DOHH2 (cell line): Measurements from ENCODE around the gene ADM5.

Experiments used
- H3F3A ChIP-seq: fragments of 200-600 bp; sonication (generic), shearing (Covaris generic); 2 replicates; pipeline ENCODE4 v1.6.0; 2016; ENCODE audit warnings: antibody characterized with exemption, mild to moderate bottlenecking; ENCODE audit not compliant: control insufficient read depth, insufficient read depth
- H3K27ac ChIP-seq: fragments of 200-600 bp; sonication (generic); 2 replicates; pipeline ENCODE4 v1.5.1; 2014; ENCODE audit warnings: low read depth, mild to moderate bottlenecking, low read length, moderate library complexity
- H3K27me3 ChIP-seq: fragments of 200-600 bp; sonication (generic); 2 replicates; pipeline ENCODE4 v1.6.1; 2014; ENCODE audit warnings: mild to moderate bottlenecking, low read length, mixed read lengths; ENCODE audit not compliant: control insufficient read depth
- H3K36me3 ChIP-seq: fragments of 200-600 bp; sonication (generic); 2 replicates; pipeline ENCODE4 v1.6.1; 2014; ENCODE audit warnings: mild to moderate bottlenecking, low read length, moderate library complexity, mixed read lengths; ENCODE audit not compliant: control insufficient read depth
- H3K4me1 ChIP-seq: fragments of 200-600 bp; sonication (generic); 2 replicates; pipeline ENCODE4 v1.6.1; 2014; ENCODE audit warnings: mild to moderate bottlenecking, low read length, mixed read lengths; ENCODE audit not compliant: control insufficient read depth
- H3K4me2 ChIP-seq: fragments of 200-600 bp; sonication (generic); 2 replicates; pipeline ENCODE4 v1.6.0; 2014; ENCODE audit warnings: mild to moderate bottlenecking, low read length, moderate library complexity
- H3K4me3 ChIP-seq: fragments of 200-600 bp; sonication (generic); 2 replicates; pipeline ENCODE4 v1.5.1; 2014; ENCODE audit warnings: mild to moderate bottlenecking, low read length, mixed read lengths
- H3K79me2 ChIP-seq: fragments of 200-600 bp; sonication (generic); 2 replicates; pipeline ENCODE4 v1.6.1; 2014; ENCODE audit warnings: mild to moderate bottlenecking, low read length, mixed read lengths; ENCODE audit not compliant: control insufficient read depth
- H3K9me2 ChIP-seq: fragments of 200-600 bp; sonication (generic); replicated peaks from 2 replicates; pipeline ENCODE4 v1.6.1; 2014; ENCODE audit warnings: mild to moderate bottlenecking, low read length, mixed read lengths; ENCODE audit not compliant: control insufficient read depth
- H3K9me3 ChIP-seq: fragments of 200-600 bp; sonication (generic); 2 replicates; pipeline ENCODE4 v1.6.1; 2014; ENCODE audit warnings: antibody characterized with exemption, low read length, mixed read lengths; ENCODE audit not compliant: control insufficient read depth, insufficient read depth
- H4K20me1 ChIP-seq: fragments of 200-600 bp; sonication (generic); 2 replicates; pipeline ENCODE4 v1.6.0; 2014; ENCODE audit warnings: low read depth, mild to moderate bottlenecking, antibody characterized with exemption, low read length, moderate library complexity; ENCODE audit not compliant: control insufficient read depth, insufficient read depth
- EZH2phosphoT487 ChIP-seq: fragments of 200-600 bp; sonication (generic); IDR thresholded peaks from 2 replicates; pipeline ENCODE4 v1.6.1; 2017; ENCODE audit warnings: borderline replicate concordance, mild to moderate bottlenecking, antibody characterized with exemption, low read length, moderate library complexity, mixed read lengths
- TF ChIP-seq, protein P1 (sequence below): fragments of 200-600 bp; sonication (generic); IDR thresholded peaks from one replicate; pipeline ENCODE4 v1.5.1; 2014; ENCODE audit warnings: antibody characterized with exemption, mild to moderate bottlenecking, low read depth, low read length; ENCODE audit not compliant: poor library complexity, severe bottlenecking

ADM5 gene

DNA sequence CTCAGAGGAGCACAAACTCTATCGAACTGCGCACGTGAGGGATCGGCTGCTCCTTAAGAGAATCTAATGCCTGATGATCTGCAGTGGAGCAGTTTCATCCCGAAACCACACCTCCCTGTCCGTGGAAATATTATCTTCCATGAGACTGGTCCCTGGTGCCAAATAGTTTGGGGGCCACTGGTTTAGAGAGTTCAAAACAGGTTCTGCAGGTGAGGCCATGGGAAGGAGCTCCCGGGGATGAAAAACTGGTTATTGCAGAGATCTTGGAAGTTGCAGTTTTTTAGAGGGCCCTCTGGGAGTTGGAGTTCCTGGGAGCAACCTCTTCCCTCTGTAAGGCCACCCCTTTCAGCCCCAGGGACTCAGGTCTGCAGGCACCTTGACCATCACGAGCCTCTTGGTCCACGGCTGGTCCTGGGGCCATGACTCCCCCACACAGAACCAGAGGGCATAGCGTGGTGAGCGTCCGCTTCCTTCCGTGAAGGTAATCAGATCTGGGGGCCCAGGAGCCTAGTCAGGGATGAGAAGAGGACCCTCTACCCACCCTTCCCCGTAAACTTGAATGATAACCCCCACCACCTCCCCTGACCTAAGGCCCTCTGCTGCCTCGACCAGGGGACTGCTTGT is 28.9 kb upstream of the ADM5 start:
- Histone ChIP-seq H3K79me2 (peaks cover 31% of the 10 kb centered on the region), H3K4me1 (peaks cover 11% of the 10 kb centered on the region), H3K4me2 (no peak overlapping the region), H3K36me3 (peaks cover 74% of the 10 kb centered on the region), H3K27ac (no peak overlapping the region), H3K9me2 (no peaks in the 10 kb centered on the region), H3F3A (peaks cover 10% of the 10 kb centered on the region), H4K20me1 (peaks cover 4% of the 10 kb centered on the region), H3K4me3 (no peak overlapping the region), H3K27me3 (no peaks in the 10 kb centered on the region), H3K9me3 (no peaks in the 10 kb centered on the region)
- TF ChIP-seq EZH2phosphoT487: no peak
- TF ChIP-seq, protein P1, sequence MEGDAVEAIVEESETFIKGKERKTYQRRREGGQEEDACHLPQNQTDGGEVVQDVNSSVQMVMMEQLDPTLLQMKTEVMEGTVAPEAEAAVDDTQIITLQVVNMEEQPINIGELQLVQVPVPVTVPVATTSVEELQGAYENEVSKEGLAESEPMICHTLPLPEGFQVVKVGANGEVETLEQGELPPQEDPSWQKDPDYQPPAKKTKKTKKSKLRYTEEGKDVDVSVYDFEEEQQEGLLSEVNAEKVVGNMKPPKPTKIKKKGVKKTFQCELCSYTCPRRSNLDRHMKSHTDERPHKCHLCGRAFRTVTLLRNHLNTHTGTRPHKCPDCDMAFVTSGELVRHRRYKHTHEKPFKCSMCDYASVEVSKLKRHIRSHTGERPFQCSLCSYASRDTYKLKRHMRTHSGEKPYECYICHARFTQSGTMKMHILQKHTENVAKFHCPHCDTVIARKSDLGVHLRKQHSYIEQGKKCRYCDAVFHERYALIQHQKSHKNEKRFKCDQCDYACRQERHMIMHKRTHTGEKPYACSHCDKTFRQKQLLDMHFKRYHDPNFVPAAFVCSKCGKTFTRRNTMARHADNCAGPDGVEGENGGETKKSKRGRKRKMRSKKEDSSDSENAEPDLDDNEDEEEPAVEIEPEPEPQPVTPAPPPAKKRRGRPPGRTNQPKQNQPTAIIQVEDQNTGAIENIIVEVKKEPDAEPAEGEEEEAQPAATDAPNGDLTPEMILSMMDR: no peak

DNA sequence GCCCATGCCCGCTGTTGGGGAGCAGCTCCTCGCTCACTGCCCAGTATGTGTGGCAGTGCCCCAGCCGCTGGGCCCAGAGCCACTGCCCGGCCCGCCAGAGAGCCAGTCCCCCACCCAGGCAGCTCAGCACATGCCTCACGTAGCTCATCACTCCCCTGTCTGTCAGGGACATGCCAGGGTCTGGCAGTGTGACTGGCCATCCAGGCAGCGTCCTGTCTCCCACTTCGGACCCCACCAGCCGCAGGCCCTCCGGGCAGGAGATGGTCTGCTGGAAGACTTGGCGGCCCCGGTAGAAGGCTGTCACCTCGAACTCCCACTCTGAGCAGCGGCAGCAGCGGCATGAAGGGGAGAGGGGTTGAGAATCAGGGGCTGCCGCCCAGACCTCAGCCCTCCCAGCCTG is 27.4 kb upstream of the ADM5 start:
- Histone ChIP-seq H3K4me1 (peaks cover 19% of the 10 kb centered on the region), H3K27ac (no peak overlapping the region), H3K4me2 (no peak overlapping the region), H3F3A (peaks cover 10% of the 10 kb centered on the region), H3K9me2 (no peaks in the 10 kb centered on the region), H3K4me3 (no peak overlapping the region), H3K79me2 (peaks cover 45% of the 10 kb centered on the region), H3K27me3 (no peaks in the 10 kb centered on the region), H3K36me3 (peaks cover 71% of the 10 kb centered on the region), H3K9me3 (no peaks in the 10 kb centered on the region), H4K20me1 (peaks cover 4% of the 10 kb centered on the region)
- TF ChIP-seq EZH2phosphoT487: no peak
- TF ChIP-seq, protein P1: no peak

DNA sequence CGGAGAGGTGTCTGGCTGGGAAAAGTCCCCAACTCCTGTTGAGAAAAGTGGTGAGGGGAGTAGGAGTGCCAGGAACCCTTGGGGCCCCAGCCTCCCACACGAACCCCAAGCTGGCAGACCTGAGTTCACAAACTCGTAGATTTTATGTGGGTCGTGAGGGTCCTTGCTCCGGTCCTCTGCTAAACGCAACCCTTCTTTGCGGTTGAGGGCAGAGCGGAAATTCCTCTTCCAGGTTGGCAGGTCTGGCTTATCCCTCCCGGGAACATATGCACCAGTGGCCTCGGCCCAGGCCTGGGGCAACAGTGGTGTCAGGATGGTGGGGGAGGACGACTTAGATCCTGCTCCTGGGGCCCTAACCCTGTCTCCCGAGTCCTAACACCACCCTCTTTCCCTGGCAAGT is 26.2 kb upstream of the ADM5 start:
- Histone ChIP-seq H3K4me1 (peaks cover 26% of the 10 kb centered on the region), H3K9me3 (no peaks in the 10 kb centered on the region), H4K20me1 (peaks cover 4% of the 10 kb centered on the region), H3K36me3 (peaks cover 72% of the 10 kb centered on the region), H3K27ac (no peak overlapping the region), H3K4me3 (no peak overlapping the region), H3K9me2 (no peaks in the 10 kb centered on the region), H3K4me2 (peak overlapping the region; percentile 83; the same call in 1 of the 2 replicates), H3K27me3 (no peaks in the 10 kb centered on the region), H3K79me2 (peaks cover 56% of the 10 kb centered on the region), H3F3A (peaks cover 10% of the 10 kb centered on the region)
- TF ChIP-seq EZH2phosphoT487: no peak

DNA sequence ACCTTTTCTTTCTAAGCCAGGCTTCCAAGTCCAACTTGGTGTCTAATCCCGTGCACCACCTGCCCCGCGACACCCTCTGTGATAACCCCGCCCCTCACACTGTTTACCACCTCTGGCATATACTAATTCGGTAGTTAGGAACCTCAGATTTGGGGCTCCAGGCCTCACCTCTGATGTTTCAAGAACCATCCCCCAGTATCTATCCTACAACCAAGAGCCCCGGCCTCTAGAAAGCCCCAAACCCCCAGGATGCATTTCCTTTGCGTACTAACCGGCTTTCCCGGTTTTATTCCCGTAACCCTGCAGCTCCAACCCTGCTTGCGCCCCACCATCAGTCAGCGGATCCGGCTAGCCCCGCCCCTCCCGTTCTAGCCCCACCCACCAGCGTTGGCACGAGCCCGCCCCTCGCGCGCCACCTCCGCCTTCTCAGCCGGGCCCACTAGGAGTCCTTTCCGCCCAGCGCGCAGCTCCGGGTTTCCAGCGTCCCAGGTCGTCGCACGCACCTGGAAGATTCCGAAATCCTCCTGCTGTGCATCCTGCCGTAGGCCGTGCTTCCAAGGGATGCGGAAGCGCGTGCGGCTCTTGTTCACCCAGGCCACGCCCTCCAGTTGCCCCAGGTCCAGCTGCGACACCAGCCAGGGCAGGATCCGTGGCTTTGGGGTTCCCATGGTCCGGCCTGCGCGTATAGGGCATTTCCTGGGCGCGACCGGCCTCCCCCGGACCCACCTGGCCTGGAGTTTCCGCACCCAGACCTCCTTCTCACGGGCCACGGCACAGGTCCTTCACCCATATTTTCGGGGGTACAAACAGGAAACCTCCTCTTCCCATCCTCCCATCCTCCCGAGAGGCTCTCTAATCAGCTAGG is 25.0 kb upstream of the ADM5 start:
- peaks cover 58% of the 10 kb centered on the region for H3K79me2 ChIP-seq
- no peaks in the 10 kb centered on the region for H3K9me2 ChIP-seq
- H3K4me1 ChIP-seq: peaks cover 26% of the 10 kb centered on the region
- H3K9me3 ChIP-seq: no peaks in the 10 kb centered on the region
- H3K27ac ChIP-seq: peak overlapping the region; percentile 89
- peaks cover 4% of the 10 kb centered on the region for H4K20me1 ChIP-seq
- TF ChIP-seq, protein P1: no peak
- TF ChIP-seq EZH2phosphoT487: no peak
- H3K4me2 ChIP-seq: peak overlapping the region; percentile 83
- H3K4me3 ChIP-seq: peak overlapping the region; percentile 82
- H3K27me3 ChIP-seq: no peaks in the 10 kb centered on the region
- peaks cover 10% of the 10 kb centered on the region for H3F3A ChIP-seq
- H3K36me3 ChIP-seq: peaks cover 64% of the 10 kb centered on the region
